Endothelial cell of hepatic sinusoid (primary cell): ENCODE measurements around the gene ULK1.

ENCODE experiments used
- in situ Hi-C: cut with HindIII; loops from 2 replicates; pipeline ENCODE4 v1.10.0; 2017; ENCODE audit warnings: low sequenced_read_pairs

The ULK1 gene

GRCh38 chr12:131905630-131906091 is 11.2 kb downstream of the ULK1 start:
- in situ Hi-C loops, result no loop called here

GRCh38 chr12:131907379-131908091 is 13.1 kb downstream of the ULK1 start:
- in situ Hi-C loops, result no loop called here

GRCh38 chr12:131908092-131909080 is 14.0 kb downstream of the ULK1 start:
- in situ Hi-C loops, result no loop called here

GRCh38 chr12:131909081-131909751 is 14.8 kb downstream of the ULK1 start:
- in situ Hi-C loops, result no loop called here

- in situ Hi-C loops, result no loop called here
Measured at GRCh38 chr12:131909752-131910219, 15.4 kb downstream of the ULK1 start.

GRCh38 chr12:131910302-131911027 is 16.0 kb downstream of the ULK1 start:
- in situ Hi-C loops, result no loop called here

- in situ Hi-C loops, result no loop called here
Measured at GRCh38 chr12:131911028-131911650, 16.7 kb downstream of the ULK1 start.

GRCh38 chr12:131911851-131912477 is 17.5 kb downstream of the ULK1 start:
- in situ Hi-C loops, result no loop called here

- in situ Hi-C loops, result no loop called here
Measured at GRCh38 chr12:131912518-131913274, 18.3 kb downstream of the ULK1 start.

GRCh38 chr12:131913666-131914065 is 19.2 kb downstream of the ULK1 start:
- in situ Hi-C loops, result no loop called here

GRCh38 chr12:131914179-131914702 is 19.8 kb downstream of the ULK1 start:
- in situ Hi-C loops, result no loop called here

- in situ Hi-C loops, result no loop called here
Measured at GRCh38 chr12:131915000-131915689, 20.7 kb downstream of the ULK1 start.

GRCh38 chr12:131915823-131916222 is 21.4 kb downstream of the ULK1 start:
- in situ Hi-C loops, result no loop called here

- in situ Hi-C loops, result no loop called here
Measured at GRCh38 chr12:131916306-131917138, 22.1 kb downstream of the ULK1 start.

- in situ Hi-C loops, result no loop called here
Measured at GRCh38 chr12:131917139-131917710, 22.8 kb downstream of the ULK1 start.

- in situ Hi-C loops, result no loop called here
Measured at GRCh38 chr12:131917711-131918306, 23.4 kb downstream of the ULK1 start.
